K562 (cell line): ENCODE measurements around the gene RCBTB1. TPM values are rescaled to one million over a fixed set of nuclear protein-coding genes. Genes with fewer than 3 reads are reported as not detected.

ENCODE experiments used
- ATAC-seq: fragments of 200-7000 bp; cut with Tn5 transposase; 3 replicates; pipeline ENCODE4 v1.9.1; 2020; ENCODE audit warnings: moderate library complexity
- BruUV-seq: library from RNA; stranded (reverse); fragments of 400-500 nt; replicated peaks from 2 replicates; lab custom pipeline; 2021; lab: Mats Ljungman, UMichigan
- CTCF ChIA-PET: fragments of 300-600 bp; formaldehyde crosslinking; extraction: SDS; loops from one replicate; lab custom pipeline; 2021; ENCODE audit warnings: low intra/inter-chr PET ratio; lab: Yijun Ruan, JAX
- POLR2A ChIA-PET: fragments of 300-600, 350-650 bp; sonication (Branson Sonifier 250); formaldehyde crosslinking; extraction: SDS; loops from one replicate; lab custom pipeline; 2021; ENCODE audit warnings: antibody characterized with exemption, inconsistent platforms; lab: Yijun Ruan, JAX
- DNase-seq, 4 experiments: peaks; one replicate each; pipeline versions ENCODE4 v3.0.0 to v3.0.0-alpha.2; 2011 to 2018; ENCODE audit warnings: low spot score in 3 of 4, mixed read lengths in 3 of 4; ENCODE audit errors: extremely low read depth in 1 of 4
- FAIRE-seq: peaks from 2 replicates; lab custom pipeline; 2011; peaks lifted over from hg19 to GRCh38; lab: Jason Lieb, UNC
- H2AFZ ChIP-seq: 2 replicates; pipeline ENCODE4 v1.6.0; 2011; ENCODE audit warnings: low read depth, low read length, control low read depth, inconsistent platforms
- H3K27ac ChIP-seq: fragments of 200-600 bp; 3 replicates; pipeline ENCODE4 v1.8.0; 2011; ENCODE audit warnings: low read depth, mild to moderate bottlenecking, control low read depth, inconsistent platforms, low read length, moderate library complexity, mixed read lengths; ENCODE audit errors: extremely low read depth
- H3K27me3 ChIP-seq, 2 experiments: fragments of 300-600 bp in 1 of 2; 2 replicates in 1 of 2; 3 replicates in 1 of 2; pipeline versions ENCODE4 v1.6.0 to v1.8.0; 2011; ENCODE audit warnings: inconsistent platforms in 2 of 2, low read length in 2 of 2, mild to moderate bottlenecking in 1 of 2, mixed read lengths in 1 of 2, moderate library complexity in 1 of 2; ENCODE audit not compliant: control insufficient read depth in 2 of 2, insufficient read depth in 2 of 2
- H3K36me3 ChIP-seq: fragments of 300-600 bp; 3 replicates; pipeline ENCODE4 v1.8.0; 2011; ENCODE audit warnings: mild to moderate bottlenecking, low read length, inconsistent platforms; ENCODE audit not compliant: control insufficient read depth, insufficient read depth
- H3K4me1 ChIP-seq, 2 experiments: fragments of 200-600 bp in 1 of 2; replicated peaks in 1 of 2; 2 replicates in 1 of 2; 3 replicates in 1 of 2; pipeline versions ENCODE4 v1.5.1 to v1.8.0; 2011; ENCODE audit warnings: inconsistent platforms in 2 of 2, low read length in 2 of 2, mild to moderate bottlenecking in 1 of 2, mixed read lengths in 1 of 2, moderate library complexity in 1 of 2; ENCODE audit not compliant: control insufficient read depth in 2 of 2, insufficient read depth in 2 of 2
- H3K4me2 ChIP-seq: 2 replicates; pipeline ENCODE4 v1.6.1; 2011; ENCODE audit warnings: low read length, control low read depth, inconsistent platforms, mixed read lengths; ENCODE audit not compliant: insufficient read depth
- H3K4me3 ChIP-seq: fragments of 200-600 bp; sonication (generic), shearing (Covaris generic); 2 replicates; pipeline ENCODE4 v1.5.1; 2016; ENCODE audit warnings: control low read depth, inconsistent platforms
- H3K79me2 ChIP-seq: fragments of 200-600 bp; 3 replicates; pipeline ENCODE4 v1.8.0; 2011; ENCODE audit warnings: low read length, inconsistent platforms; ENCODE audit not compliant: control insufficient read depth, insufficient read depth
- H3K9ac ChIP-seq, 2 experiments: 2 replicates each; pipeline versions ENCODE4 v1.6.0 to v1.6.1; 2011; ENCODE audit warnings: low read depth in 2 of 2, low read length in 2 of 2, control low read depth in 1 of 2, inconsistent platforms in 1 of 2, mild to moderate bottlenecking in 1 of 2, mixed read lengths in 1 of 2; ENCODE audit not compliant: insufficient read depth in 1 of 2
- H3K9me1 ChIP-seq: one replicate; pipeline ENCODE4 v1.6.0; 2011; ENCODE audit warnings: inconsistent platforms, mild to moderate bottlenecking, low read length, moderate library complexity; ENCODE audit not compliant: control insufficient read depth, insufficient read depth
- H3K9me3 ChIP-seq: replicated peaks from 2 replicates; pipeline ENCODE4 v1.5.1; 2011; ENCODE audit warnings: low read depth, low read length, inconsistent platforms; ENCODE audit not compliant: control insufficient read depth, insufficient read depth
- H4K20me1 ChIP-seq: replicated peaks from 2 replicates; pipeline ENCODE4 v1.6.1; 2011; ENCODE audit warnings: low read length, inconsistent platforms, mixed read lengths; ENCODE audit not compliant: control insufficient read depth, insufficient read depth
- CXXC5 ChIP-seq: fragments of 250-450 bp; sonication (Bioruptor Pico); IDR thresholded peaks from 2 replicates; pipeline ENCODE4 v1.8.0; 2022; ENCODE audit warnings: inconsistent platforms, mild to moderate bottlenecking, moderate library complexity
- DNMT1 ChIP-seq: fragments of 450-650 bp; IDR thresholded peaks from 2 replicates; pipeline ENCODE4 v1.6.1; 2016; ENCODE audit warnings: antibody characterized with exemption, mild to moderate bottlenecking
- E2F3 ChIP-seq: fragments of 250-450 bp; sonication (Bioruptor Pico); IDR thresholded peaks from 2 replicates; pipeline ENCODE4 v1.4.0; 2020; ENCODE audit warnings: mild to moderate bottlenecking
- FUS ChIP-seq: fragments of 200-400 bp; formaldehyde crosslinking; optimal IDR thresholded peaks from 2 replicates; pipeline ENCODE3; 2017; ENCODE audit warnings: low read depth, low read length
- HNRNPUL1 ChIP-seq: fragments of 200-400 bp; formaldehyde crosslinking; IDR thresholded peaks from 2 replicates; pipeline ENCODE4 v1.6.1; 2017; ENCODE audit warnings: low read length
- IRF2 ChIP-seq: sonication (generic); formaldehyde crosslinking; IDR thresholded peaks from 2 replicates; pipeline ENCODE4 v1.8.1; 2022; ENCODE audit warnings: mild to moderate bottlenecking, missing genetic modification reagents
- MYC ChIP-seq, 2 experiments: fragments of 250-450 bp in 1 of 2; sonication (Bioruptor Pico) in 1 of 2; IDR thresholded peaks; 2 replicates each; pipeline versions ENCODE4 v1.5.1 to v1.6.1; 2012 to 2021; ENCODE audit warnings: low read depth in 2 of 2, borderline replicate concordance in 1 of 2, improper control_type of control experiment in 1 of 2, low read length in 1 of 2, mild to moderate bottlenecking in 1 of 2, moderate library complexity in 1 of 2
- NFXL1 ChIP-seq: fragments of 450-650 bp; formaldehyde crosslinking; IDR thresholded peaks from 2 replicates; pipeline ENCODE4 v1.4.0; 2021; ENCODE audit warnings: mild to moderate bottlenecking
- PHB ChIP-seq: fragments of 250-450 bp; sonication (Bioruptor Pico); IDR thresholded peaks from 2 replicates; pipeline ENCODE4 v1.5.0; 2021
- PHF8 ChIP-seq: fragments of 200-600 bp; sonication (generic); IDR thresholded peaks from 2 replicates; pipeline ENCODE4 v1.6.1; 2012; ENCODE audit warnings: mixed run types, mild to moderate bottlenecking, inconsistent platforms, low read length, moderate library complexity, borderline replicate concordance
- VEZF1 ChIP-seq: fragments of 200-800 bp; sonication (Bioruptor generic); IDR thresholded peaks from 2 replicates; pipeline ENCODE4 v1.6.1; 2017; ENCODE audit warnings: missing genetic modification characterization, missing compliant biosample characterization
- ZBTB9 ChIP-seq: fragments of 450-650 bp; formaldehyde crosslinking; IDR thresholded peaks from 2 replicates; pipeline ENCODE4 v1.4.0; 2020; ENCODE audit warnings: mild to moderate bottlenecking, moderate library complexity
- ZEB2 ChIP-seq: fragments of 450-650 bp; IDR thresholded peaks from 2 replicates; pipeline ENCODE4 v1.6.1; 2016
- WGBS: fragments of 100-300 bp; shearing (Covaris generic); methylation state at CpG from one replicate; pipeline ENCODE4 v1.1.6; 2016; ENCODE audit warnings: low coverage, mixed read lengths; ENCODE audit not compliant: insufficient coverage; ENCODE audit errors: missing lambda C conversion rate; 5-methylcytosine and 5-hydroxymethylcytosine counted together
- in situ Hi-C: fragments of 300-500 bp; cut with MboI; formaldehyde crosslinking; loops from 4 replicates; pipeline ENCODE4 v1.15.0; 2018; ENCODE audit warnings: inconsistent platforms, mixed read lengths
- intact Hi-C: fragments of 100-400 bp; cut with micrococcal nuclease; formaldehyde crosslinking; loops from 2 replicates; pipeline ENCODE4 v1.14.2; 2022
- polyA plus RNA-seq, 8 experiments: library from polyadenylated mRNA; depleted of rRNA in 4 of 8; stranded (reverse) in 5 of 8; unstranded in 3 of 8; fragments of >200 nt; fragmentation: Nextera tagmentation in 2 of 8; fragmentation: Illumina TruSeq in 1 of 8; extraction: Ambion mirVana in 2 of 8; extraction: Trizol in 1 of 8; gene quantifications; 2 replicates each; pipeline versions ENCODE4 v1.2.1 to v1.2.3, GENCODE V29; 2011 to 2014; ENCODE audit warnings: inconsistent platforms in 1 of 8, missing spikeins in 1 of 8
- total RNA-seq, 7 experiments: library from RNA; depleted of rRNA in 6 of 7; stranded (reverse); fragments of >200 nt in 6 of 7; fragmentation: Illumina TruSeq in 2 of 7; extraction: Trizol in 2 of 7; gene quantifications; 2 replicates each; pipeline versions ENCODE4 v1.2.1 to v1.2.3, GENCODE V29; 2011 to 2021; ENCODE audit warnings: low replicate concordance in 1 of 7

Gene RCBTB1
- total and polyA plus RNA-seq, 9 of the 15 experiments (the other 6 are each of a cell fraction or from before 2014, with no cell fraction given), result 4.0 to 11.3 (median 8.4) TPM

GRCh38 chr13:49554387-49554786, 31.0 kb downstream of the RCBTB1 start:
- Histone ChIP-seq H3K9me3 (no peaks in the 10 kb centered on the region), H3K4me1 (no peaks in the 10 kb centered on the region), H3K27me3 (no peaks in the 10 kb centered on the region), H3K9ac (no peak overlapping the region), H3K36me3 (peaks cover 13% of the 10 kb centered on the region; the same call in 1 of the 3 replicates), H2AFZ (no peak overlapping the region), H3K4me2 (no peak overlapping the region), H3K79me2 (no peaks in the 10 kb centered on the region), H3K4me3 (no peak overlapping the region), H3K9me1 (no peaks in the 10 kb centered on the region), H3K27ac (no peak overlapping the region), H4K20me1 (no peaks in the 10 kb centered on the region)
- in situ Hi-C loops, result no loop called here
- no peak for ATAC-seq
- FAIRE-seq, result no peak
- DNase-seq, result no peak
- BruUV-seq, result no TSS peak
- ChIA-PET CTCF (no interaction called here), POLR2A (no interaction called here)
- 81% methylated on average over 7 of the region's 11 CpGs for WGBS
- intact Hi-C loops, result no loop called here
- TF ChIP-seq E2F3 (no peak), VEZF1 (CRISPR knock-in tag) (no peak), IRF2 (CRISPR knock-in tag) (no peak), NFXL1 (CRISPR knock-in tag) (no peak), CXXC5 (CRISPR knock-in tag) (no peak), ZBTB9 (CRISPR knock-in tag) (no peak), MYC (IDR thresholded peaks at IDR 0.05; ENCODE audit: low read depth, low read length) (no peak), MYC (CRISPR knock-in tag; IDR thresholded peaks at IDR 0.05; ENCODE audit: borderline replicate concordance, low read depth) (no peak), FUS (no peak), PHB (CRISPR knock-in tag) (no peak), ZEB2 (no peak), HNRNPUL1 (no peak), DNMT1 (no peak), PHF8 (no peak)
